ENCODE measurements around the gene NRDE2.

DNA sequence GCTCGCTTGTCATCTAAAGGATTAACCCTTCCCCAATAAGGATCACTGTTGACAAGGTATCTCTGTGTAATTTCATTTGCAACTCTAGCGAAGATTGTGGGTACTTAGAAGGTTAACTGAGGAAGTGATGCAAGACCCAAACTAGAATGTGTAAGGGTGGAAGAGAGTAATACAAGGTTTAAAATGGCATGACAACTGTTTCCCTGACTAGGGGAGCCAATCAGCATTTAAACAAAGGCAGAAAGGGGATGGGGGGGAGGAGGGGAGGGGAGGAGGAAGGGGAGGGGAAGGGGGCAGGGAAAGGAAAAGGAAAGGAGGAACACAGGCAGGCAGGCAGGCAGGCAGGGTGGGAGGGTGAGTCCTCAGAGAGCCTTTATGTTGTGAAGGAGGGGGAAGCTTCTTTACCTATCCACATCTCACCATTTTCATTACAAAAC is 31.1 kb downstream of the NRDE2 start:
- TF ChIP-seq CTCF (conservative IDR thresholded peaks at IDR 0.05) (no peak), EZH2 (IDR thresholded peaks at IDR 0.05; ENCODE audit: low read depth) (no peak)

Data from PC-9 (cell line).